ENCODE measurements around the gene OR2D3.

DNA sequence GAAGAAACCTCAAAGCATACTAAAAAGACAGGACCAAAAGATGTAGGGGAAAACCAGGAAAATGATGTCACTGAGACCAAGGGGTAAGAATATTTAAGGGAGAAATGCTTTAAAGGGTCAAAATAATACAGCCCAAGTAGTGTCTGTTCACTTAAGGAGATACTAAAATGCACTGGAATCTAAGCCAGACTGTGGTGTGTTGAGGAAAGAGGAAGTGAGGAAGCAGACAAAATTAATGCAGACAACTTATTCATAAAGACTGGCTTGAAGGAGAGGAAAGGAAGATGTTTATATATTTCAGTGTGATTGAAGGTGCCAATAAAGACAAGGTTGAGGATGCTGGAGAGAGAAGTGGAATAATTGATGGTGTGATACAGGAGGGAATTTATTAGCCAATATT, 21.2 kb downstream of the OR2D3 start:
- TF ChIP-seq, protein P1, sequence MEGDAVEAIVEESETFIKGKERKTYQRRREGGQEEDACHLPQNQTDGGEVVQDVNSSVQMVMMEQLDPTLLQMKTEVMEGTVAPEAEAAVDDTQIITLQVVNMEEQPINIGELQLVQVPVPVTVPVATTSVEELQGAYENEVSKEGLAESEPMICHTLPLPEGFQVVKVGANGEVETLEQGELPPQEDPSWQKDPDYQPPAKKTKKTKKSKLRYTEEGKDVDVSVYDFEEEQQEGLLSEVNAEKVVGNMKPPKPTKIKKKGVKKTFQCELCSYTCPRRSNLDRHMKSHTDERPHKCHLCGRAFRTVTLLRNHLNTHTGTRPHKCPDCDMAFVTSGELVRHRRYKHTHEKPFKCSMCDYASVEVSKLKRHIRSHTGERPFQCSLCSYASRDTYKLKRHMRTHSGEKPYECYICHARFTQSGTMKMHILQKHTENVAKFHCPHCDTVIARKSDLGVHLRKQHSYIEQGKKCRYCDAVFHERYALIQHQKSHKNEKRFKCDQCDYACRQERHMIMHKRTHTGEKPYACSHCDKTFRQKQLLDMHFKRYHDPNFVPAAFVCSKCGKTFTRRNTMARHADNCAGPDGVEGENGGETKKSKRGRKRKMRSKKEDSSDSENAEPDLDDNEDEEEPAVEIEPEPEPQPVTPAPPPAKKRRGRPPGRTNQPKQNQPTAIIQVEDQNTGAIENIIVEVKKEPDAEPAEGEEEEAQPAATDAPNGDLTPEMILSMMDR (conservative IDR thresholded peaks at IDR 0.05; ENCODE audit: low read depth, low read length) = no peak
- no peak for TF ChIP-seq POLR2A (IDR thresholded peaks at IDR 0.05; ENCODE audit: low read depth, low read length)
- no peak for TF ChIP-seq SMC3 (IDR thresholded peaks at IDR 0.05; ENCODE audit: low read depth, low read length)
- TF ChIP-seq NFE2L2 (IDR thresholded peaks at IDR 0.05; ENCODE audit: low read depth, low read length) = no peak

Data from IMR-90 (cell line).